CD4-positive, alpha-beta T cell treated with Interleukin-10 for 1 hour (primary cell): ENCODE measurements around the gene FUT7.

Experiments used
- DNase-seq: peaks from one replicate; pipeline ENCODE4 v3.0.0-alpha.2; 2020

The FUT7 gene

GRCh38 chr9:136980669-136981478 is 51.0 kb downstream of the FUT7 start:
- DNase-seq: no peak
